ENCODE data around the gene WDR5. TPM values are rescaled to one million over a fixed set of nuclear protein-coding genes. Genes with fewer than 3 reads are reported as not detected.
A peak's percentile ranks its signal among the peaks of the same experiment; 100 is the strongest.

Gene WDR5
- total and polyA plus RNA-seq, 2 of the 13 experiments (the other 11 are each of a cell fraction or from before 2014, with no cell fraction given), result 34.3 TPM

GRCh38 chr9:134175808-134176598, 40.1 kb downstream of the WDR5 start (continued):
- TF ChIP-seq AKNA (CRISPR knock-in tag; IDR thresholded peaks at IDR 0.05; ENCODE audit: borderline replicate concordance) (no peak), ZUFSP (CRISPR knock-in tag; IDR thresholded peaks at IDR 0.05; ENCODE audit: borderline replicate concordance) (no peak), GATA4 (IDR thresholded peaks at IDR 0.05; ENCODE audit: borderline replicate concordance, low read depth) (no peak), TOPORS (CRISPR knock-in tag; IDR thresholded peaks at IDR 0.05) (peak; percentile 72; the same call in 1 of the 2 replicates), MBD4 (IDR thresholded peaks at IDR 0.05; ENCODE audit: borderline replicate concordance, low read length) (no peak), EHMT2 (IDR thresholded peaks at IDR 0.05; ENCODE audit: borderline replicate concordance, low read depth, low read length) (no peak), E2F2 (CRISPR knock-in tag; IDR thresholded peaks at IDR 0.05; ENCODE audit: borderline replicate concordance) (no peak), MEIS1 (CRISPR knock-in tag; IDR thresholded peaks at IDR 0.05; ENCODE audit: borderline replicate concordance) (peak; percentile 40; the same call in 1 of the 2 replicates), RCOR2 (CRISPR knock-in tag; IDR thresholded peaks at IDR 0.05) (0 out of 2 replicates have a peak, but pooled peaks have one; percentile 33), NR2F6 (IDR thresholded peaks at IDR 0.05) (peak; percentile 78), NR2F6 (CRISPR knock-in tag; IDR thresholded peaks at IDR 0.05) (peak; percentile 89), MYC (CRISPR knock-in tag; IDR thresholded peaks at IDR 0.05; ENCODE audit: borderline replicate concordance) (peak; percentile 76), ZNF547 (CRISPR knock-in tag; IDR thresholded peaks at IDR 0.05) (peak; percentile 64; the same call in 1 of the 2 replicates), ZNF747 (CRISPR knock-in tag; IDR thresholded peaks at IDR 0.05; ENCODE audit: borderline replicate concordance) (0 out of 2 replicates have a peak, but pooled peaks have one; percentile 68), MED1 (CRISPR knock-in tag; IDR thresholded peaks at IDR 0.05) (peak; percentile 71), ZBED4 (CRISPR knock-in tag; IDR thresholded peaks at IDR 0.05; ENCODE audit: borderline replicate concordance) (peak; percentile 47; the same call in 1 of the 2 replicates), MTA1 (CRISPR knock-in tag; IDR thresholded peaks at IDR 0.05; ENCODE audit: borderline replicate concordance) (peak; percentile 97; the same call in 1 of the 2 replicates)
